HG03378 (cell line): ENCODE results near the gene LRRC27.

ENCODE experiments used
- ATAC-seq: cut with Tn5 transposase; IDR thresholded peaks from one replicate; pipeline ENCODE4 v1.9.1; 2021; ENCODE audit warnings: mild to moderate bottlenecking, moderate library complexity; ENCODE audit not compliant: unreplicated experiment

The LRRC27 gene

DNA sequence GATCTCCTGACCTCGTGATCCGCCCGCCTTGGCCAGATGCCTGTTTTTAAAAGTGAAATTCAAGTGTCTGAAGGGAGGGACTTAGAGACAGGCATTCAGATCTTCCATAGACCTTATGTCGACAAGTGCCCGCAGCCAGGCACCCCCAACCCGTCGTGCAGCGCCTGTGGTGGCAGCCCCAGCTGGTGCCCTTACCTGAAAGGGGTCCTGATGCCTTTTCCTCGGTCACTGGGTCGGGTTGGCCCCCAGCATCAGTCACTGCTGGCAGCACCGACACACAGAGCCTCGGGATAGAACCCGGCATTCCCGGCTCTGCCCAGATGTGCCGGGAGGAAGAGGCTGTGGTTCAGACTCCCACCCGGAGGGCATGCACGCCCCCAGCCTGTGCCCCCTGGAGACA lies 23.3 kb downstream of the LRRC27 start:
- no peak for ATAC-seq

DNA sequence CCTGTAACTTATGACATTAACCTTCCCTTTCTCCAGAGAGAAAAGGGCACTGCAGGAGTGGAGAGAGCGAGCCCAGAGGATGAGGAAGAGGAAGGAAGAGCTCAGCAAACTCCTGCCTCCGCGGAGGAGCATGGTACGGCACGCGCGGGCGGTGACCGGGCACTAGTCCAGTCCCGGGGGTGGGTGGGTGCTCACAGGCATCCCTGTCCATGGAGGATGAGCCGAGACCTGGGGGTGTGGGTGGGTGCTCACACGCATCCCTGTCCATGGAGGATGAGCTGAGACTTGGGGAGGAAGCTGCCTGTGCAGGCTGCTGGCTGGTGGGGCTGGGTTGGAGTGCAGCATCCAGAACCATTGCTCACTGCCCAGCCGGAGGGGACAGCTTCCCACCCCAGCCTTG lies 23.8 kb downstream of the LRRC27 start:
- no peak for ATAC-seq

DNA sequence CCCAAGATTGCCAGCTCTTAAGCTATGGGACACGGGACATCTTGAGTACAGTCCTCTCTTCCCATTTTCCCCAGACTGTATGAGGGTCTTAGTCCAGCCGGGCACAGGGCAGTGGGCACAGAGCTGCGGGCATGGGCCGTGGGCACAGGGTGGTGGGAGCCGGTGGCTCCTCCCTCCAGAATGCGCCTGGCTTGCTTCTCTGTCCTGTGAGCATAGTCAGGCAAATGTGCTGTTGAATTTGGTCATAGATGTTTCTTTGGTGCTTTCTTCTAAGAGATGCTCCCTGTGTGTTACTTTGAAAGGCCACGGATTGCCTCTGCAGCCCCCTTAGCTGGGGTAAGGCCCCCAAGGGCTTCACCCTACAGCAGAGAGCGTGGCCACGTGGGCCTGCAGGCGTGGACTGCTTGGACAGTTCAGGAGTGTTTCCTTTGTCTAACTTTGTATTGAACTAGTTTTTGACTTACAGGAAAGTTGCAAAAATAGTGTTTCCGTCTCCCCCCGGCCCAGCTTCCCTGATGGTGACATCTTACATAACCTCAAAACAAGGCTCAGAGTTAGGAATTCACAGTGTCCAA lies 24.7 kb downstream of the LRRC27 start:
- ATAC-seq, result no peak

DNA sequence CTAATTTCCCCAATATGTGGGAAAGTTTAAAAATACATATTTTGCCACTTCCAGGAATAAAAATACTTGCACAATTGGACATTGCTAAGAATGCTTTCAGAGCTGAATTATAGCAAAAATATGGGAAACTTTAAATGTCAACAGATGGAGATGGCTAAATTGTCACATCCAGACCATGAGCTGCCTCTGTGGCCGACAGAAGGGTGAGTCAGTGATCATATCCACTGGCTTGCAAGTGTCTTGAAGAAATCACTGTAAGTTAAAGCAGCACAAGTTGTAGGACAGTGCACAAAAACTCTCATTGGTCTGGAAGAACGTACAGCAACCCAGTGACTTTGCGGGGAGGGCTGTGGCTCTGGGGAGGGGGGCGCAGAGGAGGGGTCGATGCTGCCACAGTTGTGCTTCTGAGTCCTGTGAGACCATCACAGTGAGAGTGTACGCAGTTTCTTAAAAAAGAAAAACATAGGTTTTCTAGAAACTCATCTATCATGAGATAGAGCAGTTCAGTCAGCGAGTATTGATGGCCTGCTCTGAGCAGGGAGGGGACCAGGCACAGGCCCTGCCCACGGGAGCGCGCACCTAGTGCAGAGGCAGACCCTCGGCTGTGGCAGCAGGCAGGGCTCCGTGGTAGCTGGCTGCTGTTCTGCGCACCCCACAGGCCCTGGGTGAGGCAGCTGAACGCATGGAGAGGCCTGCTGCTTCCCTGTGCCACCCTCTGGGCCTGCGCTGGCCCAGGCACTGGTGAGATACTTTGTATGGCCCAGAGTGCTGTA lies 25.5 kb downstream of the LRRC27 start:
- ATAC-seq, result no peak

DNA sequence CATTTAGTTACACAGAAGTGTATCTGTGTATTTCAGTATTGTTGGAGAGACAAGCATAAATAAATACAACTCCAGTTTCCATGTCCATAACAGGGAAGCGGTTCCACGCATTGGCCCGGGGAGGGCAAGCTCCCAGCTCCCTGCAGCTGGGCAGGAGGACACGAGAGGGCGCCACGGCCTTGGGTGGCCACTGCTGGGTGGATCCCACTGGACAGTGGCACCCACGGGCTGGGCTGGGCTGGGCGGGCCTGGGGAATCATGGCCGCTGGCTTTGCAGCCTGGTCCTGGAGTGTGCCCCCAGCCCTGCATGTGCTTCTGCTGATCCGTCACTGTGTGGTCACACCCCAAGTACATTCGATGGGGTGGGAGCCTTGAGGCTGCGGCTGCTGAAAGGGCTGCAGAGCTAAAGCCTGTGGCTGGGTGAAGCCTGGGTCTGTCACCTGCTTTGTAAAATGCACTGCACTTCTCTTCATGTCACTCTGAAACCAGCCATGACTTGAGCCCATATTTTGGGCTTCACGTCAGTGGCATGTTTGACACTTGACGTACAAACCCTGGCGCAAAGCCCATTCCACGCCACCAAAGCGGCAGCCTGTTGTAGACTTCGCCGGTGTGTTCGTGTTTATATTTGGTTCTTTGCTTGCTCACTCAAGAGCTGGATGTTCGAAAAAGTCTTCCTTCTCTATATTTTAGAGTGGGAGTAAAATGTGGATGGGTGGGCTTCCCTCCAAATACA lies 27.5 kb downstream of the LRRC27 start:
- no peak for ATAC-seq

DNA sequence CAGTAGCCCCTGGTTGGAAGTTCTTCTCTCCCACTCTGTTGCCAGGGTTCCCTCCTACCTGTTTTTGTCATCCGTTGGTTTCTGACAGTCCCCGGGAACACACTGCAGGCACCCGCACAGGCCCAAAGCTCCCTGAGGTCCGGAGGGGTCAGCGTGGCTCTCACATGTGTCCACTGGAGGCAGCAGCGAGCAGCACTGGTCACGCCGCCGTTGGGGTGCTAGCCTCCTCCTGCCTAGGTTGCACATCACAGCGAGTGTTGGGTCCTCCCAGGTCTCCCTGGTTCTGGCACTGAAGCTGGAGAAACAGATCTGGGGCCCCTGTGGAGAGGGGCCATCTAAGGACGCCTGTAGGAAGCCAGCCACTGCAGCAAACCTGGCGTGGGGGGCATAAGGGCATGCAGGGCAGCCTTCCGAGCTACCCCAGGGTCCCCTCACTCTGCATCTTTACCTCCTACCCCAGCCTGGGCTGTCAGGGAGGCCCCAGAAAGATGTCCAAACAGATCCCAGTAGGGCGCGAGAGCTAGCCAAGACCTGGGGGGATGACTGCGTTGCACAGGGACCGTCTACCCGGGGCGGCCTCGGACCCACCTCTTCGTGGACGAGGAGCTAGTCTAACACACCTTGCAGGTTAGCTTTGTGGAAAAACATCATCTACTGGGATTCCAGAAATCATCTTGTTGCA lies 28.9 kb downstream of the LRRC27 start:
- no peak for ATAC-seq

DNA sequence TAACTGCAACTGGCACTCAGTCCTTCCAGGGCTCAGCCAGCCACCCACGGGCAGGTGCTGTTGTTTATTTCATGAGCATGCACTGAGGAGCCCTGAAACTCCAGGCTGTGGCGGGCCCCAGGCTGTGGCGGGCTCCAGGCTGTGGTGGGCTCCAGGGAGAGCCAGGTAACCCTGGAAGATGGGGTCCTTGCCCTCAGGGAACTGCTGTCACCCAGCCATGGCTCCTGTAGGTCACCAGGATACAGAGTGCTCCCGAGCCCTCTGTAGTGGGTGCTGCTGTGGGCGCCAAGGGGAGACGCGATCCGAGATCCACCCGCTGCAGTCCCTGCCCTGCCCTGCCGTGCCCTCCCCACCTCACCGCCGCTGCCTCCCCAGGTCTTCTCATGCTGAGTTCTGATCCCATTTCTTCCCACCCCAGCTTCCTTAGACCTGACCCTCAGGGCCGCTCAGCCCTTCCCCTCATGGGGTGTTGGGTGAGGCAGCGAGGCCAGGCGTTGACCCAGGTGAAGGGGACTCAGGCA lies 29.6 kb downstream of the LRRC27 start:
- no peak for ATAC-seq

DNA sequence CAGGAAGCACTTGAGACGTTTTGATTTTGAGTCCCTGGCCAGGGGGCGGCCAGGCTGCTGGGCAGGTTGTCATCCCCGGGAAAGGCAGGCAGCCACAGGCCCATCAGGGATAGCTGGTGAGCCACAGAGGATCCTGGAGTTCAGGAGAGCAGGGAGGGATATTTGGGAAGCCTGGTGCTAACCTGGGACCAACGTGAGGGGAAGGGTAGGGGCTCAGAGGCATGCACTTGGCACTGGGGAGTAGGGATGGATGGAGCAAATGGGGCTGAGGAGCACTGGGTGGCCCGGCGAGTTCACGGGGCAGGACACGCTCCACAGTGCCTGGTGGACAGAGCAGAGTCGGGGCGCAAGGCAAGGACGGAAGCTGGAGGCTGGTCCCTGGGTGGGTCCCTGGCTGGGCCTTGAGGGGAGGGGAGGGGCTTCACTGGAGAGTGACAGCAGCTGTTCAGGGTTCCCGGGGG lies 30.2 kb downstream of the LRRC27 start:
- no peak for ATAC-seq

DNA sequence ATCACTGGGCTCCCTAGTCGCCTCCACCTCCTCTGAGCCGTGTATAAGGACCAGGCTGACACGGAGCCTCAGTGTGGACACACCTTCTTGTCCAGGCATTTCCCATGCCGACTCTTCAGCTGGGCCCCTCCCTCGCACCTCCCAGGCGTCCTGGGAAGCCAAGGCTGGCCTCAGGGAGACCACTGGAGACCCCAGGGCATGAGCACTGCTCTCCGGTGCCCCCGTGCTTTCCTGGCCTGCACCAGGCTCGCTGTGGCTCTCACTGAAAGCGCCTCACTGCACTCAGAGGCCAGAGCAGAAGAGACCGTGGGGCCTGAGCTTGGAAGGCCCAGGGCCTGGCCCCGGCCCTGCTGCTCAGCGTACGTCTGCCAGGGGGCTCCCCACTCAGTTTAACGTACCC lies 31.4 kb downstream of the LRRC27 start:
- ATAC-seq, result no peak

DNA sequence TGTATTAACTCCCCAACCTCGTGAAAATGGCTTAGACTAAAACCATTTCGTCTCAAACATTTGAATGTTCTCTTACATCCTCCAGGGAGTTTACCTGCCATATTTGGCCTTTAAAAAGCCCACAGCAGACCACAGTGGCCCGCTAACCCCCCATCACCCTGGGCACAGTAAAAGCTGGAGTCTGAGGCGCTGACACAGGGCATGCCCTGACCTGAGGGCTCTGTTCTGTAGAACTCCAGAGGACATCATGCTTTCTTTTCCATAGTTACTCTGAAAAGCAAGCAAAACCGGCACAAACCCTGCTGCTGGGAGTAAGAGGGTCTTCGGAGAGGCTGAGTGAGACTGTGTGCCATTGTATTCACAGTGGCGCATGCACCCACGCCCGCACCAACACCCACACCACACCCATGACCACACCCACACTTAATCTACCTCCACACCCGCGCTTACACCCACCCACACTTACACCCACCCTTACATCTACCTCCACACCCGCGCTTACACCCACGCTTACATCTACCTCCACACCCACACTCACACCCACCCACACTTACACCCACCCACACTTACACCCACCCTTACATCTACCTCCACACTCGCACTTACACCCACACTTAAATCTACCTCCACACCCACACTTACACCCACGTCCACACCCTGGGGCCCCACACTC lies 32.1 kb downstream of the LRRC27 start:
- ATAC-seq, result no peak

DNA sequence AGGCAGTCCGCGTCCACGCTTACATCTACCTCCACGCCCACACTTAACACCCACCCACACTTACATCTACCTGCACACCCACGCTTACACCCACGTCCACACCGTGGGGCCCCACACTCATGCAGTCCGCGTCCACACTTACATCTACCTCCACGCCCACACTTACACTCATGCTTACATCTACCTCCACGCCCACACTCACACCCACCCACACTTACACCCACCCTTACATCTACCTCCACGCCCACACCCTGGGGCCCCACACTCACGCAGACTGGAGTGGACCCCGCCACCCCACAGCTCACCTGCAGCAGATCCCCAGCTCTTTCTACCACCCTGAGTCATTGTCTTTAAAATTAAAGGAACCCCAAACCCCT lies 32.6 kb downstream of the LRRC27 start:
- no peak for ATAC-seq

DNA sequence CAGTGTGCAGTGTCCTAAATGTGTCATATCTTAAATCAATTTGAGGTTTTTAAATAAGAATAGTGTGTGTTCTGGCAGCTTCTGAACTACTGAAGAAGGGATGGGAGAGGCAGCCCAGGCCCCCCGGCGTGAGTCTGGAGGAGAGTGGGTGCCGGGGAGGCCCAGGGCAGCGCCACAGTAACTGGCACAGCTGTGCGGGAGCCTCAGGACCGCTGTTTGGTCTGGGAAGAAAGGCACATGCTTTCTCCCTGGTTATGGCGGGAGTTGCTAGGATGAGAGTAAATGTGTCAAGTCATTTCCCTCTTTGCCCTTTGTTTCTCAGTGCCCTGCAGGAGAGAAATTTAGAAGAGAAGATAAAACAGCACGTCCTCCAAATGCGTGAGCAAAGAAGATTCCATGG lies 33.1 kb downstream of the LRRC27 start:
- ATAC-seq, result no peak

DNA sequence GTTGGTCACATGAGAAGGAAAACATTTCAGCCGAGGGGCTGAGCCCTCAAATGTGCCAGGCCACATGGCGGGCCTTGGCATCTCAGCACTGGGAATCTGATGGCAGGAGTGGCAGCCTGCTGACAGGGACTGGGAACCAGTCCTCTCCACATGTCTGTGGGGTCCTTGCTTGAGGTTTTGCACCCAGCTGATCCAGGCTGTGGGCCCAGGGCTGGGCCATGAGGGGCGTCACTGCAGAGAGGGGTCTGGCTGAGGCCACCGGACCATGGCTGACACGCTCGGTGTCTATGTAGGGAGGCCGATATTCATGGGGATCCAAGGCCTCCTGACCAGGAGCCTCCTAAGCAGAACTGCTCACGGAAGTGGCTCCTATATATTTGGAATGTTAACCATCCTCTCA lies 34.0 kb downstream of the LRRC27 start:
- ATAC-seq, result no peak

DNA sequence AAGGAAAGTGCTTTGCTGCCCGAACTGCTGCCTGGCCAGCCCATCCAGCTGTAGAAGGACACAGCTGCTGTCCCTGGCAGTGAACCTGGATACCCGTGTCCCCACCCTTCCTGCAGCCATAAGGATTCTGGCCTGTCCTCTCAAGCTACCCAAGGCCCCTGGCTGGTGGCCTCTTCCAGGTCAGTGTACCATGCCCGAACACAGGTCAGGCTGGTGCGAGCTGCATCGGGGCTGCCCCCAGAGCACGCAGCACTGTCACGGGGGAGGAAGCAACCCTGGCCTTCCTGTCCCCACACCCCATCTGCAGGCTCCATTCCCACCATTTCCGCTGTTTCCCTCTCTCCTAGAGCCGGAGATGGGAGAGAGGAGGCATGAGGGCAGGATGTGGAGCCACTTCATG lies 34.5 kb downstream of the LRRC27 start:
- ATAC-seq, result no peak

DNA sequence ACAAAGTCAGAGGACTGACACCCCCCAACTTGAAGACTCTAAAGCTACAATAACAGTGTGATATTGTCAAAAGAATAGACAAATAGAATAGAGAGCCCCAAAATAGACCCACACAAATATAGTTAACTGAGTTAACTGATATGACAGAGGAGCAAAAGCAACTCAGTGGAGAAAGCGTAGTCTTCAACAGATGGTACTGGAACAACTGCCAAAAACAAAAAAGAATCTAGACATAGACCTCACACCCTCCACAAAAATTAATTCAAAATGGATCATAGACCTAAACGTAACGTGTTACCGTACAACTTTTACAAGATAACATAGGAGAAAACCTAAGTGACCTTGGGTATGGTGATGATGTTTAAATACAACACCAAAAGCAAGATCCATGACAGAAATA lies 36.4 kb downstream of the LRRC27 start:
- ATAC-seq, result no peak

DNA sequence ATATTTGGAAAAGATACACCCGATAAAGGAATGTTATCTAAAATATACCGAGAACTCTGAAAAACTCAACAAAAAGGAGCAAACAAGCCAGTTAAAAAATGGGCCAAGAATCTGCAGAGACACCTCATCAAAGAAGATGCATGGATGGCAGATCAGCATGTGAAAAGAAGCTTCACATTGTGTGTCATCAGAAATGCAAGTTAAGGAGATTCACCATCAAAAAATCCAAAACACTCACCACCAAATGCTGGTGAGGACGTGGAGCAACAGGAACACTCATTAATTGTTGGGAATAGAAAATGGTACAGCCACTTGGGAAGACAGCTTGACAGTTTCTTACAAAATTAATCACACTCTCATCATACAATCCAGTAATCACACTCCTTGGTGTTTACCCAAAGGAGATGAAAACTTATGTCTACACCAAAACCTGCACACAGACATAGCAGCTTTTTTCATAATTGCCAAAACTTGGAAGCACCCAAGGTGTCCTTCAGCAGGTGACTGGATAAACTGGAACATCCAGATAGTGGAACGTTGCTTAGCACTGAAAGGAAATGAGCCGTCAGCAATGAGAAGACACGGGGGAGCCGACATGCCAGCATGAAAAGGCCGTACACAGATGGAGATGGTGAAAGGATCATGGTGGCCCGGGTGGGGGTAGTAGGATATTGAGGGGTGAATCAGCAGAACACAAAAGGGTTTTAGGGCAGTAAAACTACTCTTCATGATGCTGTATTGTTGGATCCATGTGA lies 37.1 kb downstream of the LRRC27 start:
- no peak for ATAC-seq

DNA sequence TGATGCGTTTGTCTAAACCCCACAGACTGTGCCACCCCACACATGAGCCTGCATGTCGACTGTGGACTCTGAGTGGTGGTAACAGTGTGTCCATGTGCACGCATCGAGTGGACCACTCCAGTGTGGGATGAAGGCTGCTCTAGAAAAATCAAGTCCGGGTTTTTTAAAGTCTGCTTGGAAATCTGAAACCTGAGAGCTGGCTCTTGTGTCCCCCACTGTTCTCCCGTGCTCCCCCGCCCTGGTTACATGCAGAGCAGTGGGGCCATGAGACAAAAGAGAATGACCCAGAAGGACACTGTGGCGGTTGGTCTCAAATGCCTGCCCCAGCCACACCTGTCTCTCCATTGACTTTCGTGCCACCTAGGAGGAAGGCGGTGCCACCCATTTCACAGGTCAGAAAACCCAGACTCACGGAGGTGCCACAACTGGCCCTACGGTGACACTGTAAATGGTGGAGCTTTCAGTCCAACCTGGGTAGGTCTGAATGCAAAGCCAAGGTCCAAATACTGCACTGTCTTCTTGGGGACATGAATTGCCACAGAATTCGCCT lies 37.7 kb downstream of the LRRC27 start:
- no peak for ATAC-seq

DNA sequence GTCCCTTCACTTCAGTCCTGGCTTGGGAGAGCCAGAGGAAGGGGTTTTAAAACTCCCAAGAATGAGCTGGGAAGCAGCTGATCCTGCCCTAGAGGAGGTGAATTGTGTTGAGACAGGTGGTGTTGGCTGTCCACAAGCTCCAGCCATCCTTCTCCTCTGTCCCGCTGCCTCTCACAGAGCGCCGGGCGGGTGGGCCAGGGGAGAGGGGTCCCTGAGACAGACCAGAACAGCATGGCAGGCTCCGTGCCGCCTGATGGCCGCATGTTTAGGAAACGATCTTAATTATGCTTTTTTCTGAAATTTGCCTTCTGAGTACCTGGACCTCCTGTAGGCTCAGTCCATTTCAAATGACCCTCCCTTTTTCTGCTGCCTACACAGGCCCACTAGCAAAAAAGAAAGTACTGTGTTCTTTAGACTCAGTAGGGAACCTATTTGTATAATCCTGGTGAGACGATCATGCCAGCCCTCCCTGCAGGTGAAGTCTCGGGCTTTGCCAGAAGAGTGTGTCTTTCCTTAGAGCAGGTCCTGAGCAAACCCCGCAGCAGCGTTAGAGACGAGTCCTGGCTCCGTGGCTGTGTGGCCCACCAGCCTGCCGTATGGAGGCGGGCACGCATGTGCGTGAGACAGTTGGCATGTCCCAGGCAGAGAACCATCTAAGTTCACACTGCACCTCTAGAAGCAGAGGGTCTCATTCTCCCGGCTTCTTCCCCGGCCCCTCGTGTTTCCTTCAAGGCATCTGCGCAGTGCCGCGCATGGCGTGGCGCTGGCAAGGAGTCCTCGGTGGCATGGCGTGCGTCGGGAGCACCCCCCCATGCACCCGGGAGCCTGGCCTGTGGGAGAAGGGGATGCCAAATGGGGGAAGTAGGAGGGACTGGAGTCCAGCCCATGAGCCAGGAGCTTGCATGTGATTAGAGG lies 38.7 kb downstream of the LRRC27 start:
- no peak for ATAC-seq

DNA sequence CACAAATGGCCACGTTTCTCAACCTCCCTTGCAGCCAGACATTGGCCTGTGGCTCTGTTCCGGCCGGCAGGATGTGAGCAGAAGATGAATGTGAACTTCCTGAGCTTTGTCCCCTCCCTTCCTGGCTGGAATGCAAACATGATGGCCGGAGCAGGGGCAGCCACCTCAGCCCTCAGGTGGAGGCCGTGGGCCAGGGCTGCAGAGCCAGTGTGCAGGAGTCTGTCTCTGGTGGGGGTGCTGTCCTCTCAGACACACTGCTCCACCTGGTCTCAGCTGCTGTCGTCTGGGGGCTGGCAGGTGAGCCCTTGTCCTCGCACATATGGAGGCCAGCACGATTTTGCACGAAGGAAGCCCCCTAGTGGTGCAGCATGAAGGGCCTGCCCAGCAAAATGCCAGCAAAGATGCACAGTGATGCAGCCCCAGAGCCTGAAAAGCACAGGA lies 39.7 kb downstream of the LRRC27 start:
- ATAC-seq, result no peak
